Spleen (tissue), 11 donors: ENCODE data around the gene REG4. TPM values are rescaled to one million over a fixed set of nuclear protein-coding genes. Genes with fewer than 3 reads are reported as not detected.
"Not testable (repeated sequence)": the region's sequence is repeated elsewhere in the genome, so short reads cannot be mapped to it uniquely, and the experiment has no call there.

ENCODE experiments used
- DNase-seq: peaks from one replicate; pipeline ENCODE4 v3.0.0-alpha.2; 2020
- H3K27ac ChIP-seq, 8 donors: fragments of 200-600 bp; sonication (generic) in 7 of 8; 1 replicate in 4 of 8; 2 replicates in 4 of 8; pipeline versions ENCODE4 v1.5.0 to v1.8.0; 2016 to 2021; ENCODE audit warnings: inconsistent platforms in 4 of 8, mild to moderate bottlenecking in 4 of 8, moderate library complexity in 1 of 8
- H3K27me3 ChIP-seq, 7 donors: fragments of 200-600 bp; sonication (generic) in 6 of 7; replicated peaks in 1 of 7; 1 replicate in 4 of 7; 2 replicates in 3 of 7; pipeline versions ENCODE4 v1.5.0 to v1.8.0; 2016 to 2021; ENCODE audit warnings: inconsistent platforms in 3 of 7, mild to moderate bottlenecking in 1 of 7
- H3K36me3 ChIP-seq, 6 donors: fragments of 200-600 bp; sonication (generic) in 5 of 6; 1 replicate in 4 of 6; 2 replicates in 2 of 6; pipeline versions ENCODE4 v1.5.0 to v1.8.0; 2016 to 2021; ENCODE audit warnings: inconsistent platforms in 2 of 6
- H3K4me1 ChIP-seq, 6 donors: fragments of 200-600 bp; sonication (generic) in 5 of 6; 1 replicate in 3 of 6; 2 replicates in 3 of 6; pipeline versions ENCODE4 v1.5.0 to v1.8.0; 2016 to 2021; ENCODE audit warnings: inconsistent platforms in 3 of 6
- H3K4me3 ChIP-seq, 8 donors: fragments of 200-600 bp; sonication (generic) in 7 of 8; 1 replicate in 4 of 8; 2 replicates in 4 of 8; pipeline versions ENCODE4 v1.5.0 to v1.8.0; 2016 to 2021; ENCODE audit warnings: inconsistent platforms in 4 of 8, mild to moderate bottlenecking in 4 of 8, moderate library complexity in 2 of 8
- H3K9me3 ChIP-seq, 8 donors: fragments of 200-600 bp; sonication (generic) in 7 of 8; 1 replicate in 4 of 8; 2 replicates in 4 of 8; pipeline versions ENCODE4 v1.5.0 to v1.8.0; 2016 to 2021; ENCODE audit warnings: inconsistent platforms in 4 of 8
- POLR2A ChIP-seq, 3 donors: fragments of 450-650 bp; IDR thresholded peaks; one replicate each; pipeline ENCODE4 v1.5.1; 2017; ENCODE audit warnings: antibody characterized with exemption in 3 of 3, mild to moderate bottlenecking in 1 of 3
- POLR2AphosphoS5 ChIP-seq, 3 donors: sonication (generic); formaldehyde crosslinking; IDR thresholded peaks; one replicate each; pipeline ENCODE4 v1.5.1; 2017; ENCODE audit warnings: antibody characterized with exemption in 3 of 3
- WGBS, 5 donors: extraction: QIAGEN DNeasy Blood & Tissue Kit in 3 of 5; methylation state at CpG; one replicate each; pipeline versions ENCODE4 v1.1.5 to v1.1.7; 2013 to 2018; 5-methylcytosine and 5-hydroxymethylcytosine counted together
- intact Hi-C: fragments of 100-400 bp; cut with DNase I; formaldehyde crosslinking; loops from one replicate; pipeline ENCODE4 v1.15.0; 2023; ENCODE audit warnings: low total_unique reads
- polyA plus RNA-seq, 3 donors: library from polyadenylated mRNA; stranded (reverse); fragments of 200-250 nt; gene quantifications; one replicate each; pipeline ENCODE4 v1.2.1, GENCODE V29; 2013
- total RNA-seq, 7 donors: library from RNA; depleted of rRNA in 3 of 7; stranded (reverse); fragments of >200 nt in 3 of 7; fragmentation: NEBNext Ultra II Directional in 4 of 7; extraction: Animal tissue kit (Norgen Biotek cat#: 25700) in 4 of 7; gene quantifications; one replicate each; pipeline versions ENCODE4 v1.1.0 to v1.2.1, GENCODE V29; 2016 to 2021
- TF ChIP-seq, protein P1 (sequence below), 11 experiments: fragments of 200-600 bp in 7 of 11; fragments of 450-650 bp in 4 of 11; sonication (generic) in 4 of 11; IDR thresholded peaks in 8 of 11; conservative IDR thresholded peaks in 3 of 11; 1 replicate in 7 of 11; 2 replicates in 4 of 11; pipeline versions ENCODE4 v1.4.0 to v1.8.0; 2016 to 2021; ENCODE audit warnings: antibody characterized with exemption in 11 of 11, inconsistent platforms in 4 of 11, mild to moderate bottlenecking in 1 of 11
- donor health status: healthy with polysubstance abuse.
- donor health status: DM: no; HTN: no; CAD: no; lungs with moderate emphysema.
- donor health status: DM: no; HTN: no; CAD: no.
- donor health status: Bipolar disorder and iron deficiency.
- donor health status: healthy.
- donor health status: DM: no; HTN: no; CAD: no.
- donor health status: DM: yes; HTN: yes; CAD: no.

The REG4 gene
- total and polyA plus RNA-seq, 10 donors = 0.24 to 0.40 TPM; not detected in 8

DNA sequence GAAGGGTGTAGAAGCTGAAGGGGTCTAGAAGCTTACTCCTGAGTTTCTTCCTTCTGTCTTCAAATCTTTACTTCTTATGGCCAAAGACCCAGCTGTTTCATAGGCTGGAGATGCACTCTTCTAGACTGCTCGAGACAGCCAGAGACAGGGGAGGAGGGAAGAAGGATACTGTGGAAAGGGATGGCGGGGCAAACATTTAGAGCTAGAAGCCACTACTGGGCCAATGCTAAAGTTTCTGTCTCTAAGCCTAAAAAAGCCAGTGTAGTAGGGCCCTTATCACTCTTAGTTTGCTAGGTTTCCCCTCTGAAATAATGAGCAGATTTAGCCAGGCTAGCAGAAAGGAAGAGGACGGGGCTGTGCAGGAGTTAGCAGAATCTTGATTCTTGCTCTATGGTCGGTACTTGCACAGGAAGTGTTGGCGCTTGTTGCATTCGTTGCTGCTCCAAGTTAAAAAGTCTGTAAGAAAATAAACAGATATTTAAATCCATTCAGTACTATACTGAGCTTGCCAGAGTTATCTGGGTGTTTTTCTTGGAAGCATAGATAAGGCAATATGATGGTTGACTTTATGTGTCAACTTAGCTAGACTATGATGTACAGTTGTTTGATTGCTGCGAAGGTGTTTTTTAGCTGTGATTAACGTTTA, 16.9 kb downstream of the REG4 start:
- Histone ChIP-seq H3K4me3 (no peak overlapping the region), H3K9me3 (no peaks in the 10 kb centered on the region), H3K4me1 (no peaks in the 10 kb centered on the region), H3K36me3 (no peaks in the 10 kb centered on the region), H3K27ac (no peak overlapping the region), H3K27me3 (no peaks in the 10 kb centered on the region)
- 75 to 83% (median 77%) methylated on average over 8 of the region's 8 CpGs for WGBS, 5 donors
- no peak for DNase-seq
- TF ChIP-seq POLR2A (IDR thresholded peaks at IDR 0.05) (no peak), POLR2AphosphoS5 (IDR thresholded peaks at IDR 0.05) (no peak)
- TF ChIP-seq, protein P1, sequence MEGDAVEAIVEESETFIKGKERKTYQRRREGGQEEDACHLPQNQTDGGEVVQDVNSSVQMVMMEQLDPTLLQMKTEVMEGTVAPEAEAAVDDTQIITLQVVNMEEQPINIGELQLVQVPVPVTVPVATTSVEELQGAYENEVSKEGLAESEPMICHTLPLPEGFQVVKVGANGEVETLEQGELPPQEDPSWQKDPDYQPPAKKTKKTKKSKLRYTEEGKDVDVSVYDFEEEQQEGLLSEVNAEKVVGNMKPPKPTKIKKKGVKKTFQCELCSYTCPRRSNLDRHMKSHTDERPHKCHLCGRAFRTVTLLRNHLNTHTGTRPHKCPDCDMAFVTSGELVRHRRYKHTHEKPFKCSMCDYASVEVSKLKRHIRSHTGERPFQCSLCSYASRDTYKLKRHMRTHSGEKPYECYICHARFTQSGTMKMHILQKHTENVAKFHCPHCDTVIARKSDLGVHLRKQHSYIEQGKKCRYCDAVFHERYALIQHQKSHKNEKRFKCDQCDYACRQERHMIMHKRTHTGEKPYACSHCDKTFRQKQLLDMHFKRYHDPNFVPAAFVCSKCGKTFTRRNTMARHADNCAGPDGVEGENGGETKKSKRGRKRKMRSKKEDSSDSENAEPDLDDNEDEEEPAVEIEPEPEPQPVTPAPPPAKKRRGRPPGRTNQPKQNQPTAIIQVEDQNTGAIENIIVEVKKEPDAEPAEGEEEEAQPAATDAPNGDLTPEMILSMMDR (IDR thresholded peaks at IDR 0.05 in 8 of 11, conservative IDR thresholded peaks at IDR 0.05 in 3 of 11) = no peak
- intact Hi-C loops = no loop called here

DNA sequence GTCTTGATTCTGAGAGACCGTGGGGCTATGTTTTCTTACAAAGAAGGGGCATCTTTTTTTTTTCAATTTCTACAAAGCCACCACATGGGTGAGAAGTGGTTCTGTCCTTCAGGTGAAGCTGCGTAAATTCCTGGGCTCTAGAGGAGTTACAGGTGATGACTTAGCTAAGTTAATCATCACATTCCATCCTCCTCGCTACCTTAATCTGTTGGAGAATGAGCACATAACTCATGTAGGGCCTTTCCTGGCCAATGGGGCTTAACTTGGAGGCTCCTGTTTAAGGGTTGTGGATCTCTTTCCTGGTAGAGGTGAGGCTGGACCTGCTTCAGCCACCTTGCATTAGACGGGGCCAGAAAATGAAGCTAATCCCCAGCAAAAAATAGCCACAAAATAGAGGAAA, 19.9 kb downstream of the REG4 start:
- no peaks in the 10 kb centered on the region for H3K27me3 ChIP-seq
- H3K9me3 ChIP-seq = no peaks in the 10 kb centered on the region
- H3K36me3 ChIP-seq = no peaks in the 10 kb centered on the region
- 89 to 99% (median 92%) methylated on average over 4 of the region's 4 CpGs for WGBS, 5 donors
- H3K4me3 ChIP-seq = no peak overlapping the region
- intact Hi-C loops = no loop called here
- no peak for DNase-seq
- TF ChIP-seq POLR2A (IDR thresholded peaks at IDR 0.05) (no peak), POLR2AphosphoS5 (IDR thresholded peaks at IDR 0.05) (no peak)
- TF ChIP-seq, protein P1 (IDR thresholded peaks at IDR 0.05 in 8 of 11, conservative IDR thresholded peaks at IDR 0.05 in 3 of 11) = no peak
- no peak overlapping the region for H3K27ac ChIP-seq
- H3K4me1 ChIP-seq = no peaks in the 10 kb centered on the region

DNA sequence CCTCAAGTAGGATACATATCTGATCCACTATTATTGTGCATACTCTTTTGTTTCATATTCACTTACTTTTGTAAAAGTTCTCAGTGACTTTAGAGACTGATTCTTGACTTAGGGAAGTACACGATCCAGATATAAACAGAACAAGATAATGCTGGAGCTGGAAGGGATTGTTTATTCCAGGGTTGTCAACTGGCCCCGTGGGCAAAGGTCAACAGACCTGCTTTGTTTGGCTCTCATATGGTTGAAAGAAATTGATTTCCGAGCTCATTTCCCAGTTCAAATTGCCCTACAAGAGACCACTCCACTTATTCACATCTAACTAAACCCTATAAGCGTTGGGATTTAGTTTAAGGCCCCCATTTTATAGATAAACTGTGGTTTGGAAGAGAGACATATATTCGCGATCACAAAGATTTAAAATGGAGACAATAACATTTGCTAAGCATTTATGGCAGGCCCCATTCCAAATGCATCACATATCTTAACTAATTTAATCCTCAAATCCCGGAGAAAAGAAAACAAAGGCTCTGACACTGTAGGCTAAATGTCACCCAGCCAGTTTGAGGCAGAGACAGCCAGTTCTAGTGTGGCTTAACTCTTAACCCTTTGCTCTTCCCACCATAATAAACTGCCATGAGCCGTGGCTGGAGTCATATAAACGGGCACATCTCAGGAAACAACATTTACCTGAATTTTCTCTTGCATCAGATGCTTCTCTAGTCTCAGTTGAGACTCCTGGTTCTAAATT, 20.6 kb downstream of the REG4 start:
- H3K36me3 ChIP-seq = no peaks in the 10 kb centered on the region
- H3K27ac ChIP-seq = no peak overlapping the region
- no peaks in the 10 kb centered on the region for H3K9me3 ChIP-seq
- TF ChIP-seq, protein P1 (IDR thresholded peaks at IDR 0.05 in 8 of 11, conservative IDR thresholded peaks at IDR 0.05 in 3 of 11) = no peak
- TF ChIP-seq POLR2AphosphoS5 (IDR thresholded peaks at IDR 0.05) (no peak), POLR2A (IDR thresholded peaks at IDR 0.05) (no peak)
- no peak overlapping the region for H3K4me3 ChIP-seq
- no peak for DNase-seq
- H3K4me1 ChIP-seq = no peaks in the 10 kb centered on the region
- intact Hi-C loops = no loop called here
- H3K27me3 ChIP-seq = no peaks in the 10 kb centered on the region
- WGBS, 5 donors = 70 to 85% (median 78%) methylated on average over 9 of the region's 9 CpGs

DNA sequence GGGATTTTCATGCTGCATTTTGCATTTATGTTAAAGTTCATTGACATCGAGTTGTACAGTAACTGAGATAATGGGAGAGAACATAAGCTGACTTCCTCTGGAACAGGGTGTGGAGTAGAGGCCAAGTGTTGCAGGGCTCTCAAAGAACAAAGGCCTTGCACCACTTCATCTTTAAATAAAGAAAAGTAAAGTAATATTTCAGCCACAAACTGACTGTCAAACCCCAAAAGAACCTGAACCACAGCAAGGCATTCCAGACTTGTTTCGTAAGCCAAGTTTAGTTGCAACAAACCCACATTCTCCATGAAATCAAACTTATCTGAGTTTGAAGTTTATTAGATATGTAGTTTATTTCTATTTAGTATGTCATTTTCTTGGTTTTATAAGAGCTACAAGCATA, 23.5 kb downstream of the REG4 start:
- Histone ChIP-seq H3K27me3 (no peaks in the 10 kb centered on the region), H3K27ac (no peak overlapping the region), H3K4me1 (peaks cover 0 to 5% (median 0%) of the 10 kb centered on the region in 6 donors), H3K9me3 (no peaks in the 10 kb centered on the region), H3K36me3 (no peaks in the 10 kb centered on the region), H3K4me3 (no peak overlapping the region)
- 29 to 75% (median 46%) methylated on average over 2 of the region's 2 CpGs for WGBS, 5 donors
- no peak for DNase-seq
- TF ChIP-seq POLR2A (IDR thresholded peaks at IDR 0.05) (no peak), POLR2AphosphoS5 (IDR thresholded peaks at IDR 0.05) (no peak)
- TF ChIP-seq, protein P1 (IDR thresholded peaks at IDR 0.05 in 8 of 11, conservative IDR thresholded peaks at IDR 0.05 in 3 of 11) = no peak
- intact Hi-C loops = no loop called here

DNA sequence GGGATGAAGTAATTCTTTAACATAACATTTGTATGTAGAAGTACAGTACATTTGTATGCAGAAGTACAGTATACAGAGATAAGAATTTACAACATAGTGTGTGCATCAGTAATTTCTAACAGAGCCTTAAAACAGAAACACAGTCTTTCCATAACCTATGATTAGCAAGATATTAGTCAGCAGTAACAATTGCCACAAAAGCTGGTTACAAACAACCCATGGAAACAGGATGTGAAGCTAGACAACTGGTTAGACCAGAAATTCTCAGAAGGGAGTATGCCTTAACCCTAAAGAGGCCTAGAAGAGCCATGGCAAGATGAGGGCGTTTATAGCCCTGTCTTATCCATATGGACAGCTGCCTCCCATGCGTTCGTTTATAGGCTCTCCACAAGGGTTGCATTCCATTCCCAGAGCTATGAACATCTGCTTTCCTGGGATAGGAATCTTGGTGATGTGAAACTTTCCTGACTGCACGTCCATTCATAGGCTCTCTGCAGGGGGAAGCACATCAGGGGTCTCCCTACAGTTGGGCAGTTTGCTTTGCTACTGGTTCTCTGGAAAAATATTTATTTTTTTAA, 24.7 kb downstream of the REG4 start:
- intact Hi-C loops, H3K36me3 ChIP-seq, H3K27me3 ChIP-seq, H3K4me1 ChIP-seq, H3K4me3 ChIP-seq, H3K9me3 ChIP-seq, DNase-seq, H3K27ac ChIP-seq: not testable (repeated sequence)
- WGBS, 5 donors = 69 to 88% (median 78%) methylated on average over 4 of the region's 4 CpGs

DNA sequence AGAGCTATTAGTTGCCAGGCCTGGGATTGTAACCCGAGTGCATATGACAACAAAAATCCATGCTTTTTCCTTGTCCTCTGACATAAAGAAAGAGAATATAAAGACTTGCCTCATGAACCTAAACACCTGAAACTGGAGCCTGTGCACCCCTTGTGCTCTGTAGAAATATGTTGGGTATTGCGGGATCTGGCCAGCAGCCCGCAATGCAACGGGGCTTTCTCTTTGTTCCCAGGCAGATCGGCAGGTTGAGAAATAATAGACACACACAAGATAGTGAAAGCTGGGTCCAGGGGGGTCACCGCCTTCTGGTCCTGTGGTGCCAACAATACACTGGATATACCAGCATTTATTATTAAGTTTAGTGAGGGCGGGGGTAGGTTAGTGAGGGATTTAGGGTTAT, 25.2 kb downstream of the REG4 start:
- DNase-seq, H3K36me3 ChIP-seq, H3K4me1 ChIP-seq, H3K9me3 ChIP-seq, H3K27ac ChIP-seq, H3K4me3 ChIP-seq, H3K27me3 ChIP-seq, intact Hi-C loops: not testable (repeated sequence)
- WGBS, 5 donors = 63 to 89% (median 79%) methylated on average over 7 of the region's 7 CpGs
